NCI-H1417 treated with DMSO at 0.1 percent for 48 hours (cell line): Measurements from ENCODE around the gene SORL1.
"Not testable (repeated sequence)": the region's sequence is repeated elsewhere in the genome, so short reads cannot be mapped to it uniquely, and the experiment has no call there.

Experiments used
- DNase-seq: peaks from one replicate; lab custom pipeline; 2025; lab: John Stamatoyannopoulos, UW

Gene SORL1

DNA sequence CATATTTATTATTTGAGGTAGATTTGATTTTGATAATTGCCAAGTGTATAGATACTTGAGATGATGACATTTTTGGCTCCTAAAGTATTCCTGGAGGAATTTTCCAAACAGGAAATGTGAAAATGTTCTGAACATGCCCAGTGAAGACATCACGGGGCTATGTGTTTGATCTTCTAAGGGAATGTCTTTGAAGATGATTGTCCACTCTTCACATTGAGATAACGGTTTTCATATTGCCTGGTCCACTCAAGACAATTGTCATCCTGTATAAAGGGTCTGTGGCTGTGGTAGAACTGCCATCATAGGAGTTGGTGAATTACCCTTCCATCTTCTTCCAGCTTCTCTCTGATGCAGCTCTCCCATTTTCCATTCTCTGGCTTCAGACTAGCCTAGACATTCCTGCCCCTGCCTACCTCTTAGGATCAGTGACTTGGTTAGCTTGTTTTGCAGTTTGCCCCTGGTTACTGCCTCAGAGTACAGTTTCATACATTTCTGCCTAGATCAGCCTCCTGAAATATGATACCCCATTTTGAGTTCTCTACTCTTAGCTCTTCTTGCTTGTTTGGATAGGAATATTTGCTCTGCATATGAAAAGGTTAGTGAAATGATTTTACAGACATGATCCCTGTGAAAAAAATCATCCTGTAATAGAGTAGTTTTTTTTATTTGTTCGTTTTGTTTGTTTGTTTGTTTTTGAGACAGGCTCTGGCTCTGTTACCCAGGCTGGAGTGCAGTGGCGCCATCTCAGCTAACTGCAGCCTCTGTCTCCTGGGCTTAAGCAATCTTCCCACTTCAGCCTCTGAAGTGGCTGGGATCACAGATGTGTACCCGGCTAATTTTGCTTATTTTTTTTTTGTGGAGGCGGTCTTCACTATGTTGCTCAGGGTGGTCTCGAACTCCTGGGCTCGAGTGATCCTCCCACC lies 112.0 kb downstream of the SORL1 start:
- no peak for DNase-seq

DNA sequence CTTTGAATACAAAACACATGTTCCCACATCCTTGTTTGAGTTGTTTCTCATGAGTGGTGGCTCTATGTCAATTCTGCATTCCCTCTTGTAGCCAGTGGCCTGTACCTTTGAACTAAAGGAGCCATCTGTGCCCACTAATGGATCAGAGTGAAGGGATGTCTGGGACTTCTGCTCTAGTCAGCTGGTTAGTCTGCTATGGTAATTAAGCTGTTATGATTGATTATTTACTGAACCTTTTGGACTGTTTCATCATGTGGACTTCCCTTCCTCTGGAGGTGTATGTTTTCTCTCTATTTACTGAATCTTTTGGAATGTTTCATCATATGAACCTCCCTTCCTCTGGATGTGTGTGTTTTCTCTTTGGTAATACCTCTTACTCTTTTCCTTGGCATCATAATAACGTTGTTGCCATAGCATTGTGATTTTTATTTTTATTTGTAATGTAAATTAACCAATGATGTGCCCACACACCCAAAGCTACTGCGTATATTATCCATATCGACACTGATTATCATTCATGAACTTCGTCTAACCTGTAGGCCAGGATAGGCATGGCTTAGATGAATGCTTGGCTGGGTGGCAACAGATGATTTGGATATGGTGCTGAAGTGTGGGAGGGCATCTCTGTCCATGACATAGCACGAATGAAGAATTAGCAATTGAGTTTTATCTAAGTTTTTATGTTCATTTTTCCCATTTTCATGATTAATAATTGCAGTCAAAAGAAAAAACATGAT lies 113.0 kb downstream of the SORL1 start:
- DNase-seq = no peak

DNA sequence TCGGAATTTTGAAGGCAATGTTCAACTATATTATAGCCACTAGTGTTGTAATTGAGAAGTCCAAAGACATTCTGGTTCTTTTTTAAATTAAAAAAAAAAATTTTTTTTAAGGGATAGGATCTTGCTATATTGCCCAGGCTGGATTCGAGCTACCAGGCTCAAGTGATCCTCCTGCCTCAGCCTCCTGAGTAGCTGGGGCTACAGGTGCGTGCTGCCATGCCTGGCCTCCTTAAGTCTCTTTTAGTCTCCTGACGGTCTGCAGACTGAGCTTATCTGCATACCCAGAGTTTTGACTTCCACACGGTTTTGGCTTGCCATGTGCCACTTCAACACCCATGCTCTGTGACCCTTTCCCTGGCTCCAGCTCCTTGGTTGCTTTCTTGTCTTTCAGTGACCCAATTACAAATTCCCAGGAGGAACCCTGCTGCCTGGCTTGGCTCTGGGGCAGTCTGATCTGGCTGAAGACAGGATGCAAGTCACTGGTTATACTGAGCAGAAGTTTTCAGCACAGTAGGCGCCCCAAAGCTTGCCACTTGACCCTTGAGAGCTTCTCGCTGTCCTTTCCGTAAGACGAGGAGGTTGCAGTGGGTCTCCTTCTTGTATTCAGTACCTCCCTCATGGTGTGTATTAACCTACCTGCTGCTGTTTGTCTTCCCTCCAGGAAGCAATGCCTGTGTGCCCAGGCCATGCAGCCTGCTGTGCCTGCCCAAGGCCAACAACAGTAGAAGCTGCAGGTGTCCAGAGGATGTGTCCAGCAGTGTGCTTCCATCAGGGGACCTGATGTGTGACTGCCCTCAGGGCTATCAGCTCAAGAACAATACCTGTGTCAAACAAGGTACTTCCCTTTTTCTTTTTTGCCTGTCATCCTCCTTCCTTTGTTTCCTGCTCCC lies 114.4 kb downstream of the SORL1 start:
- no peak for DNase-seq

- DNase-seq = no peak
Observed at GRCh38 chr11:121567995-121568394, 115.9 kb downstream of the SORL1 start.

DNA sequence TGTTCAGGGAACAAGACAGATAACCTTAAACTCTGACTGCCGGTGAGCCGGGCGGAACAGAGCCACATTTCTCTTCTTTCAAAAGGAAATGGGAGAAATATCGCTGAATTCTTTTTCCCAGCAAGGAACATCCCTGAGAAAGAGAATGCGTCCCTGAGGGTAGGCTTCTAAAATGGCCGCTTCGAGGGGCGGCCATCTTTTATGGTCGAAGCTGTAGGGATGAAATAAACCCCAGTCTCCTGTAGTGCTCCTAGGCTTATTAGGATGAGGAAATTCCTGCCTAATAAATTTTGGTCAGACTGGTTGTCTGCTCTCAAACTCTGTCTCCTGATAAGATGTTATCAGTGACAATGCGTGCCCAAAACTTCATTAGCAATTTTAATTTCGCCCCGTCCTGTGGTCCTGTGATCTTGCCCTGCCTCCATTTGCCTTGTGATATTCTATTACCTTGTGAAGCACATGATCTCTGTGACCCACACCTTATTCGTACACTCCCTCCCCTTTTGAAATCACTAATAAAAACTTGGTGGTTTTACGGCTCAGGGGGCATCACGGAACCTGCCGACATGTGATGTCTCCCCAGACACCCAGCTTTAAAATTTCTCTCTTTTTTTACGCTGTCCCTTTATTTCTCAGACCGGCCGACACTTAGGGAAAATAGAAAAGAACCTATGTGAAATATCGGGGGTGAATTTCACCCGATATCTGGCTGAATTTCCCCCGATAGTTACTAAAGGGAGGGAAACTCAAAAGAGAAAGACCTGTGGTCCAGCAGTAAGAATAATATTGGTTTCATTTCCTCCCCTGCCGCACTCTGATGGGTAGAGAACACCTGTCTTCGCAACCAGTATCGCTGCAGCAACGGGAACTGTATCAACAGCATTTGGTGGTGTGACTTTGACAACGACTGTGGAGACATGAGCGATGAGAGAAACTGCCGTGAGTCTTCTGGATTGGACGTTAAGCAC lies 117.5 kb downstream of the SORL1 start:
- DNase-seq = not testable (repeated sequence)

GRCh38 chr11:121570453-121570852 lies 118.3 kb downstream of the SORL1 start:
- DNase-seq = no peak

DNA sequence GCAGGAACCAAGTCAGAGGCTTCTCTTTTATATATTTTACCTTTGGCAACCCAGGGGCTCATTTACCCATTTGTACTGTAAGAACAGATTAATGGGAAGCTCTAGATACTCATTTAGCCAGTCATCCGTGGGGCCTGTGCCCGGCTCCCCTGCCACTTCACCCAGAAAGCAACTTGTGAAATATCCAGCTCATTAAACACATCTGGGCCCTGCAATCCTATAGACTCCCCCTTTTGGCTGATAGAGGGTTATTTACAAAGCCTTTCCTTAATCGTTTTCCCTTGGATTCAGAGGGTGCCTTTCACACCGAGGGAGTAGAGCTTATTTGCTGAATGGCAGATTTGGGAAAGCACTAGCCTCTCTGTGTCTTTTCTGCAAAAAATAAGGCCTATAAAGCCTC lies 119.4 kb downstream of the SORL1 start:
- no peak for DNase-seq

DNA sequence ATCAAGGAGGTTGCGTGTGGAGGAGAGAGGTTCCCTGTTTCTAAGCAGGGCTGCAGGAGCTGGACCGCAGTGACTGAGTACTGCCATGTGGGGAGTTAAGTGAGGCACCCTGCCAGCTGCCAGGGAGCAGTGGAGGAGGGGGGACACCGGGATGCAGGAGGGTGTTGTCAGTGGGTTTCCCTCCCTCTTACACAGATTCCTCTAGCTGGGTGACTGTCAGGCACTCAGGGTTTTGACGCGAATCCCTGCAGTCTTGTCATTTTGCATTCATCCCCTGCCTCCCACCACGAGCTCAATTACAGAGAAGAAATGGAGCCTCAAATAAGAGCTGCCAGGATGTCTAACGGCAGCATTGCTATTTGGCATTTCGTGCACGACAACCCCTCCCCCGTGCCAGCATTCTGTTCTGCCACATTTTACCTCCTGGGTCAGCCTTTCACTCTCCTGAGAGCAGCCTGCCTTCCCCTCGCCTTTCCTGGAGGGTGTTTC lies 120.5 kb downstream of the SORL1 start:
- no peak for DNase-seq

GRCh38 chr11:121574801-121575200 lies 122.7 kb downstream of the SORL1 start:
- no peak for DNase-seq

DNA sequence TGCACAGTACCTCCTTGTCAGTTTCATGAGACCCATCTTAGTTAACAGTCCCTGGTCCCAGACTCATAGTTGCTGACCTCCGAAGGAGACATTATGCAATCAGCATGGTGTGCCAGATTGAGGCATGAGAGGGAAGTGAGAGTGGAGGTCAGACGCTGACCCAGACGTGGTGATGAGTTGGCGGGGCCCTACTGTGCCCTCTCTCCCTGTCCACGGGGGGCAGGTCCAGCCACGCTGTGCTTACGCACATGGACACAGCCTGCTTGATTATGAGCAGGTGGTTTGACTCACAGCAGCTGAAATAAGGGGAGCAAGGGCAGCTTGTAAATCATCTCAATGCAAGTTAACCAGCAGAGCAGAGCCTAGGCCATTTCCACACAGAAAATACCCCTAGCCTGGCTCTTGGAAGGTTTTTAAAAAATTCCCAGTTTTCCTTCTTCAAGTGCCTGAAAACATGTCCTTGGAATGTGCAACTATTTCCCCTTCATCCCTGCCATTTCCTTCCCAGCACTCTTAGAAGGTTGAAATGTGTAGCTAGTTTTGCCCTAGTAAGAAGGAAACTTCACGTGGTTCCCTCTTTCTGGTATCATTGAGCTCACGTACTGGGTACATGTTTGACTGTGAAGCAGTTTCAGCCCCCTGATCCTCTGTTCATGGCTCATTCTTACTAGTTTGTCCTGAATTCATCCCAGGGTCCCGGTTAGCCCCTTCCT lies 123.3 kb downstream of the SORL1 start:
- DNase-seq = no peak

DNA sequence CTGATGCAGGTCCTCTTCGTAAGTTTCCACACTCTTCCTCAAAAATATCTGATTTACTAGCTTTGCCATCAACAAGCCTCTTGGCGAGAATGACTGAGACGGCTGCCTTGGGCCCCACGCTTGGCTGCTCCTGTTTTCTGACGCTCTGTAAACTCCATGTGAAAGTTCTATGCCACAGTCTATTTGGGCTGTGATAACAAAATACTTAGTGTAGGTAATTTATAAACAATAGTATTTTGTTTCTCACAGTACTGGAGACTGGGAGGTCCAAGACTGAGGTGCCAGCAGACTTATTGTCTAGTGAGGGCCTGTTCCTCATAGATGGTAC lies 123.8 kb downstream of the SORL1 start:
- no peak for DNase-seq

DNA sequence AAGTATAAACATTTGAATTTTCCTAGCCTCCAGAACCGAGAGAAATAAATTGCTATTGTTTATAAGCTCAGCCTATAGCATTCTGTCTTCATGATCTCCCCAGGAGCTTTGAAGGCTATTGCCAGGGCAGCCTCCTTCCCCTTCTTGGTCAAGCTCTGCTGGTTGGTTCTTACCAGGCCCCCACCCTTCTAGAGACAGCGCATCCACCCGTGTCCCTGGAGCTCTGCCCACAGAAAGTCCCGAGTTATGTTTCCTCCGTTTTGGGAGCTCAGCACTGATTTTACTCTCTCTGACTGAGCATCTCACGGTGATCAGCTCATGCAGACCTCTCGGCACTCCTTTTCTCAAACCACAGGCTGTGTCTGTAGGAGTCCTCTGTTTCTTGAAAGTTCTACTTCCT lies 124.4 kb downstream of the SORL1 start:
- no peak for DNase-seq

DNA sequence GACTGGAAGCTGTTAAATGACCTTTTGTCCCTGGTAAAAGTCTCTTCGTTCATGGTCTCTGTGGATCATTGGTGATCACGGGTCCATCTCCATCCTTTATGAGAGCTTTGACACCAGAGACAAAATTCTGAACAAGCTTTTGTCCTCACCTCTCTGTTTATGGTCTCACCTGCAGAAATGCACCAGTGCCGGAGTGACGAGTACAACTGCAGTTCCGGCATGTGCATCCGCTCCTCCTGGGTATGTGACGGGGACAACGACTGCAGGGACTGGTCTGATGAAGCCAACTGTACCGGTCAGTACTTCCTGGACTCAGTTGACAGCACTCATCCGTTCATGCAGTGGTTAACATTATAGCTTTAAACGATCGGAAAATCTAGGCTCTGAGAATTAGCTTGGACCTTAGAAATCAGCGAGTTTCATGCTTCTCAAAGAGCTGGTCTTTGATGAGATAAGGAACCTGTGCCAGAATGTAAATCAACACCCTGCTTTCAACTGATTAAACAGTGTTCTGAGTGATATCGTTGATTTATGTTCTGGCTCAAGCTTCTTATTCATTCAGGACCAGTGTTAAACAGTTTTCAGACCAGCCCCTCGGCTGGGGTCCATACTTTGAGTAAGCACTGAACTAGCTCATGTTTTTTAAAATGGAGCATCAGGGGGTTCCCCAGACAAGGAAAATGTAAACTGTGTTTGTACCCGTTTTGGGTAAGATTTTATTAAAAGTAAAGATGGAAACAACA lies 125.2 kb downstream of the SORL1 start:
- DNase-seq = no peak

GRCh38 chr11:121578251-121578976 lies 126.3 kb downstream of the SORL1 start:
- no peak for DNase-seq

- DNase-seq = no peak
Observed at GRCh38 chr11:121580154-121580553, 128.0 kb downstream of the SORL1 start.

DNA sequence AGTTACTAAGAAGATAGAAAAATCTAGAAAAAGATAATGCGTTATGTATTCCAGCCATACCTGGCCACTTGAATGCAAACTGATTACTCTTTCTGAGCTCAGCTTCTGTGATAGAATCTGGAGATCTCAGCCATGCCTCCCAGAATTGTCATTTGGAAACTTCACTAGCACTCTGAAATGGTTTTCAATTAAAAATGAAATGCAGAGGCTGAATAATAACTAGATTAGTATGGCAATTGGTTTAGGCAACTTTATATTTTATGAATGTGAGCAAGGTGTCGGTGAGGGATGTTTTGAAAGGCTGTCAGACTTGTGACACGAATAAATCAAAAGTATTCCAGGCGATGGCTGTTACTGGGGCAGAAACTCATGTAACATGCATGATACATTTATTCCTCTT lies 129.5 kb downstream of the SORL1 start:
- DNase-seq = no peak

DNA sequence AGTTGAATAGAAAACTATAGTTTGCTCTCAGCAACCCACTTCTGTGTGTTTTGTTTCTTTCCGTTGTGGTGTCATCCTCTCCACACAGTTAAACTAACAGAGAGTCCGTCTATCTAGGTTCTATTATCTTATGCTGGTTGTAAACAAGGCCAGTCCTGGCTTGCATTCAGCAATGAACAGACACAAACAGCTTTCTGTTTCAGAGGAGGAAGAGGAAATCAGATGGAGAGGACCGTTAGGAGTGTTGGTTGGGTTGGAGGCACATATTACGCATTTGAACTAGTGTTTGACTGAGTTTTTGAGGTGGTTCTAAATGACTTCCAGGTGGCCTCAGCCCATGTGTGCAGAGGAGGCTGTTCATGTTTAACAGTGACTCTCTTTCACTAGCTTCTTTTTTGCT lies 130.2 kb downstream of the SORL1 start:
- DNase-seq = no peak

DNA sequence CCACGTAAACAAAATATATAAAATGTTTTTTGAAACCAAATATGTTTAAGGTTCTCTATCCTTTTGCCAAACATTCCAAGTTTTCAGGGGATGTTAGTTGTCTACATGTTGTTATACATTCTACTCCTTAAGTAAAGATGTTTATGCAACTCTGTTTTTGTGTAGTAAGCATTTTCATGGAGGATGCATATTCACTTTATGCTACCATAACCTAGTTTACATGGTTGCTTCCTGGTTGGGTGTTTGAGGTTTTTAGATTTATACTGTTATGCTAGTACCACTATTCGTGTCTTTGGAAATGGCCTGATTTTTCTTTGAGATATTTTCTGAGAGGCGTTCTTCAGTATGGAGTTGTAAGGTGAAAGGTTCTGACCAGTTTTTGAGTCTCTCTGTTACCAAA lies 131.7 kb downstream of the SORL1 start:
- DNase-seq = no peak

DNA sequence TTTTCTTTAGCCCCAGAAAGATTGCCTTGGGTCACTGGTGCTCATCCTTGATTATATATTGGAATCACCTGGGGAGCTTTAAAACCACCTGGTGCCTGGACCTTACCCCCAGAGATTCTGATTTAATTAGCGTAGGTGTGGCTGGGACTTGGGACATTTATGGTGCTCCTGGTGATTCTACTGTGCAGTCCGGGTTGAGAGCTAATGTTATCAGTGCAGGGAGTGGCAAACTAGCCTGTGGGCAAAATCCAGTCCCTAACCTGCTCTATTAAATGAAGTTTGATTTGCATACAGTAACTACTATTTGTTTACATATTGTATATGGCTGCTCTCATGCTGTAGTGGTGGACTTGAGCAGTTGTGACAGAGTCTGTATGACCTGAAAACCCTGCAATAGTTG lies 134.6 kb downstream of the SORL1 start:
- no peak for DNase-seq
